ENCODE data around the gene TBC1D22B. TPM values are rescaled to one million over a fixed set of nuclear protein-coding genes. Genes with fewer than 3 reads are reported as not detected.

Gene TBC1D22B
- polyA plus RNA-seq, 1 experiment = 9.8 TPM

DNA sequence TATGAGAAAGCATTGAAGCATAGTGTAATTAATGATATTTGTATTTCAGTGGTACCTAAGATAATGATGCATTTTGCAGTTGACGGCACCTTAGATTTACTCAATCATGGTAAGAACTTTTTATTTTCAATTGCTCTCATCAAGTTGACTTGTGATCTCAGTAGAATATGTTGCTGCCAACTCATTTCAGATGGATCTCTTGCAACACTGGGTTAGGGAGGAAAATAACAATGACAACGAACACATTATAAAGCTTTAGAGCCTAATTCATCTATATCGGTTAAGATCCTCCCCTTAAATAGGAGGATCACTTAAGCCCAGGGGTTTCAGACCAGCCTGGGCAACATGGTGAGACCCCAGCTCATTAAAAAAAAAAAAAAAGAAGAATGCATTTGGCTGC, 18.0 kb upstream of the TBC1D22B start:
- DNase-seq (ENCODE audit: low read depth, low spot score) = no peak
- H3K4me3 ChIP-seq (ENCODE audit: low read depth, low read length) = no peak overlapping the region
- H3K27ac ChIP-seq (ENCODE audit: low read depth, low read length) = peak overlapping the region; percentile 85
- TF ChIP-seq, protein P1, sequence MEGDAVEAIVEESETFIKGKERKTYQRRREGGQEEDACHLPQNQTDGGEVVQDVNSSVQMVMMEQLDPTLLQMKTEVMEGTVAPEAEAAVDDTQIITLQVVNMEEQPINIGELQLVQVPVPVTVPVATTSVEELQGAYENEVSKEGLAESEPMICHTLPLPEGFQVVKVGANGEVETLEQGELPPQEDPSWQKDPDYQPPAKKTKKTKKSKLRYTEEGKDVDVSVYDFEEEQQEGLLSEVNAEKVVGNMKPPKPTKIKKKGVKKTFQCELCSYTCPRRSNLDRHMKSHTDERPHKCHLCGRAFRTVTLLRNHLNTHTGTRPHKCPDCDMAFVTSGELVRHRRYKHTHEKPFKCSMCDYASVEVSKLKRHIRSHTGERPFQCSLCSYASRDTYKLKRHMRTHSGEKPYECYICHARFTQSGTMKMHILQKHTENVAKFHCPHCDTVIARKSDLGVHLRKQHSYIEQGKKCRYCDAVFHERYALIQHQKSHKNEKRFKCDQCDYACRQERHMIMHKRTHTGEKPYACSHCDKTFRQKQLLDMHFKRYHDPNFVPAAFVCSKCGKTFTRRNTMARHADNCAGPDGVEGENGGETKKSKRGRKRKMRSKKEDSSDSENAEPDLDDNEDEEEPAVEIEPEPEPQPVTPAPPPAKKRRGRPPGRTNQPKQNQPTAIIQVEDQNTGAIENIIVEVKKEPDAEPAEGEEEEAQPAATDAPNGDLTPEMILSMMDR (IDR thresholded peaks at IDR 0.05; ENCODE audit: low read depth, low read length) = no peak
- H3K9me3 ChIP-seq (ENCODE audit: control insufficient read depth, insufficient read depth, low read length) = no peaks in the 10 kb centered on the region
- CTCF ChIA-PET = no interaction called here
- H3K27me3 ChIP-seq (ENCODE audit: control insufficient read depth, insufficient read depth, low read length) = no peaks in the 10 kb centered on the region
- POLR2A ChIA-PET = interaction anchor here (1.0 to 1.5 kb wide), 2 partner anchors 18 kb away, joined by 4 to 5 read pairs; partner anchors contain the start of genes TBC1D22B and TMEM217

DNA sequence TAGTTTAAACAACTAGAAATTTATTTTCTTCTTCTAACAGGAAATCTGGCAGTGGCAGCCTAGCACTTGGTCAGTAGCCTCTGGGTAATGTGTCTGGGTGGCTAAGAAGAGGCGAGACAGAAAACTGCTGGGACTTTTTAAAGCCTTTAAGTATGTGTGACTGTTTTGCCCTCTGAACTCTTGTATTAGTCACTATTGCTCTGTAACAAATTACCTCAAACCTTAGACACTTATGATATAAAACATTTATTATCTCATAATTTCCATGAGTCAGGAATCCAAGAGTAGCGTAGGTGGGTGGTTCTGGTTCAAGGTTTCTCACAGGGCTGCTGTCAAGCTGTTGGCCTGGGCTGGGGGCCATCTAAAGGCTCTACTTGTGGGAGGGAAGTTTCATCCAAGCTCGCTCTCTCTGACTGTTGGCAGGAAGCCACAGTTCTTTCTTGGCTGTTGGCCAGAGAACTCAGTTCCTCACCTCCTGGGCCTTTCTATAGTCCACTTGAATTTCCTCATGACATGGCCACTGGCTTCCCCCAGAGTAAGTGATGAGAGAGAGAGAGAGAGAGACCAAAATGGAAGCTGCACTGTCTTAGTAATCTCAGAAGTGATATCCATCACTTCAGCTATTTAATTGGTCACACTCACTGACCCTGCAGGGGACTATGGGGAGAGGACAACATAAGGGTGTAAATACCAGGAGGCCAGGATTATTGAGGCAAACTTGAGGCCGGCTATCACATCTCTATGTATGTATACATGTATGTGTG, 17.4 kb upstream of the TBC1D22B start:
- ChIA-PET POLR2A (interaction anchor here (1.0 to 1.5 kb wide), 2 partner anchors 18 kb away, joined by 4 to 5 read pairs; partner anchors contain the start of genes TBC1D22B and TMEM217), CTCF (no interaction called here)
- H3K27me3 ChIP-seq (ENCODE audit: control insufficient read depth, insufficient read depth, low read length) = no peaks in the 10 kb centered on the region
- H3K9me3 ChIP-seq (ENCODE audit: control insufficient read depth, insufficient read depth, low read length) = no peaks in the 10 kb centered on the region
- peak; percentile 90 for DNase-seq (ENCODE audit: low read depth, low spot score)
- H3K27ac ChIP-seq (ENCODE audit: low read depth, low read length) = peak overlapping the region; percentile 85
- TF ChIP-seq, protein P1 (IDR thresholded peaks at IDR 0.05; ENCODE audit: low read depth, low read length) = no peak
- no peak overlapping the region for H3K4me3 ChIP-seq (ENCODE audit: low read depth, low read length)

DNA sequence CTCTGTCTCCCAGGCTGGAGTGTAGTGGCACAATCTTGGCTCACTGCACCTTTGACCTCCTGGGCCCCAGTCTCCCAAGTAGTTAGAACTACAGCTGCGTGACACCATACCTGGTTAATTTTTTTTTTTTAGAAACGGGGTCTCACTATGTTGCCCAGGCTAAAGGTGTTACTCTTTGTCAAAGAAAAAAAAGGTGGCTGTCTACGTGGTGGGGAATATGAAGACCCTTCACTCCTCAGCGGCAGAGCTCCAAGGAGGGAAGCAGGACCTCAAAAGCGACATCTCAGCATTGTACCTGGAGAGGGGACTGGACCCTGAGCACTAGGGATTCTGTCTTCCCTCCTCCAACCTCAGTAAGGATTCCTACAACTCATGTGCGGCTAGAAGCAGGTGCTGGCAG, 16.4 kb upstream of the TBC1D22B start:
- no peaks in the 10 kb centered on the region for H3K27me3 ChIP-seq (ENCODE audit: control insufficient read depth, insufficient read depth, low read length)
- ChIA-PET CTCF (interaction anchor here (1.1 to 2.5 kb wide), 2 partner anchors 12 to 30 kb away, joined by 3 to 7 read pairs; no protein-coding TSS in a partner anchor), POLR2A (interaction anchor here (0.7 kb wide), 1 partner anchor 629 kb away, joined by 4 read pairs; no protein-coding TSS in a partner anchor)
- H3K27ac ChIP-seq (ENCODE audit: low read depth, low read length) = peak overlapping the region; percentile 76
- TF ChIP-seq, protein P1 (IDR thresholded peaks at IDR 0.05; ENCODE audit: low read depth, low read length) = no peak
- H3K9me3 ChIP-seq (ENCODE audit: control insufficient read depth, insufficient read depth, low read length) = no peaks in the 10 kb centered on the region
- H3K4me3 ChIP-seq (ENCODE audit: low read depth, low read length) = no peak overlapping the region
- no peak for DNase-seq (ENCODE audit: low read depth, low spot score)

DNA sequence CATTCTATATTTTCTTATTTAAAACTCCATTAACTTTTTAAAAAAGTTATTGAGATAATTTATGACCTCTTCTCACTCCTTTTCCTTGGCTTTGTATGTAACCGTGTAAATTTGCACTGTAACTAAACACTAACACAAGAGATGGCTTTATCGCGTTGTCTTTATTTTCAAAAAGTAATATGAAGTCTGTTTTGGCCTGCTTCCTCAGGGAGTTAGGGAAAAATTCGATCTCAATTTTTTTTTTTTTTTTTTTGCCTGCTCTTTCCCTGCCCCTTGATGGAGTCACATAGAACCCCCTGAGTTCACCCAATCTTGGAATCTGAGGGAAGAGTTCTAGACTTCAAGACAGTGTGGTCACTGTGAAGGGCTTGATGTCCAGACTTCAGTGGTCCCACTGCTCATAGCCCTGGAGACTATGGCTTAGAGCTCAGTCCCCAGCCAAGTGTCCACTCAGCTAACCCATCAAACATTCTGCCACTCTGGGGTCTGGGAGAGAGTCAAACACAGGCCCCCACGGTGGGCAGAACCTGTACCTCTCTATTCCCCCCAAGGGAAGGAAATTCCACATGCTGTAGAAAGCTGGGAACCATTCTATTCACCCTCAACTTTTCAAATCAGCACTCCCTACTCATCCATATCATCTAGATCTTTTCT, 15.7 kb upstream of the TBC1D22B start:
- no peak for DNase-seq (ENCODE audit: low read depth, low spot score)
- no peak overlapping the region for H3K4me3 ChIP-seq (ENCODE audit: low read depth, low read length)
- H3K27me3 ChIP-seq (ENCODE audit: control insufficient read depth, insufficient read depth, low read length) = no peaks in the 10 kb centered on the region
- peak overlapping the region; percentile 99 for H3K27ac ChIP-seq (ENCODE audit: low read depth, low read length)
- no peaks in the 10 kb centered on the region for H3K9me3 ChIP-seq (ENCODE audit: control insufficient read depth, insufficient read depth, low read length)
- ChIA-PET CTCF (interaction anchor here (1.1 to 2.5 kb wide), 2 partner anchors 11 to 31 kb away, joined by 3 to 7 read pairs; no protein-coding TSS in a partner anchor), POLR2A (interaction anchor here (0.5 to 1.8 kb wide), 7 partner anchors 16 to 630 kb away, joined by 3 to 18 read pairs (median 5); partner anchors contain the start of genes TBC1D22B and TMEM217)
- TF ChIP-seq, protein P1 (IDR thresholded peaks at IDR 0.05; ENCODE audit: low read depth, low read length) = no peak
